HG02970 (cell line): ENCODE measurements around the gene HTT.
"Not testable (repeated sequence)": the region's sequence is repeated elsewhere in the genome, so short reads cannot be mapped to it uniquely, and the experiment has no call there.

Experiments
- ATAC-seq: cut with Tn5 transposase; IDR thresholded peaks from one replicate; pipeline ENCODE4 v1.9.1; 2021; ENCODE audit warnings: mild to moderate bottlenecking, moderate library complexity, moderate number of reproducible peaks; ENCODE audit not compliant: unreplicated experiment, low FRiP score

Gene HTT

DNA sequence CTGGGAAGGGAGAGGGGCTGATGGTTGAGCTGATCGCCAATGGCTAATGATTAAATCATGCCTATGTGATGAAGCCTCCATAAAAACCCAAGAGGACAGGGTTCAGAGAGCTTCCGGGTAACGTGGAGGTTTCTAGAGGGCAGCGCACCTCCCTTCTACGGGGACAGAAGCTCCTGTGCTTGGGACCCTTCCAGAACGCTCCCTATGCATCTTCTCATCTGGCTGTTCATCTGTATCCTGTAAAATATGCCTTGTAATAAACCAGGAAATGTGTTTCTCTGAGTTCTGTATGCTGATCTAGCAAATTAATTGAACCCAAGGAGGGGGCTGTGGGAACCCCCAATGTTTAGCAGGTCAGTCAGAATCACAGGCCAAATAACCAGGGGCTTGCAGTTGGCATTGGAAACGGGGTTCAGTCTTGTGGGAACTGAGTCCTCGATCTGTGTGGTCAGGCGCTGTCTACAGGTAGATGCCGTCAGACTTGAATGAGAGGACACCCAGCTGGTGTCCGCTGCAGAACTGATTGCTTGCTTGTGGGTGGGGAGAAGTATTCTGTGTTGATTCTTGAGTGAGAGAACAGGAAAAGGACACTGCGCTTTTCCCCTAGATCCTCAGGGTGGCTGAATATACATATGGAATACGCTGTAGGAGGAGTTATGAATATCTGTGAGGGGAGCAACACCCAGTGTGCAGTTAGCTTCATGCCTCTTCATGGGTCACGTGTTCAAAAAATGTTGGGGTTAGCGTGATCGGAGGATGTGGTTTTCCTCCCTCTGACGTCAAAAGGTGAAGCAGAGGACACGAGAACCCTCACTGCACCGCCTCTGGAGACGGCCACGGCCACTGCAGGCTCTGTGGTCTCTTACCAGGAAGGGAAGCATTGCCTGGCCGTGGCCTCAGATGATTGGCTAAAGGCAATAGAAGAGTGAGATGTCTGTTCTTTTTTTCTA, 29.3 kb upstream of the HTT start:
- ATAC-seq: no peak

DNA sequence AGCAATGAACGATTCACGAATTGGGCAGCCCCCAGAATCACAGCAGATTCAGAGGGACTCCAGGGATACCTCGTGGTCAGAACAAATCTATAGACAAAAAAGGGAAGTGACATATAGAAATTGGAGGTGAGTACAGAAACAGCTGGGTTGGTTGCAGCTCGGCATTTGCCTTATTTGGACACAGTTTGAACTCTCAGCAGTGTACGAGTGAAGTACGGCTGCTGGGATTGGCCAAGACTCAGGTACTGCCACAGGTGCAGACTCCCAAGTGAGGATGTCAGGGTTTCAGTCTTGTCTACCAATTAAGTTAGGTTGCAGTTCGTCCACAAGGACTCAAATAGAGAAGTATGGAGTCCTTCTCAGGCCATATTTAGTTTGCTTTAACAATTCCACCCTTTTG, 28.3 kb upstream of the HTT start:
- ATAC-seq: no peak

DNA sequence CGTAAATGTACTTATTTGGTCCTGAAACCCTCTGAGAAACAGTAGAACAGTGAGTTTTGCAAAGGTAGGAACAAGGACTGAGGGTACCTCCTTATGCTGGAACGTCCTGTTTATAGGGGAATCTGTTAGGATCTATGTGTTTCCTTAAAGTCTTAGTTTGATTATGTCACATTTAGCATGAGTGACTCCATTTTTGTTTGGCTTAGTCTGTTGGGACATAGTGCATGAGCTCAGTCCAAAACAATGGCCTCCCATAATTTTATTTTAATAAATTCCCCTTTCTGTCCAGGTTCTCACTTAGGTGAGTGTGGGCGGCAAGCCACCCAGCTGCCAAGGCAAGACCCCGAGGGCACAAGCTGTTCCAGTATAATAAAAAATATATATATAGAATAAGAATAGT, 27.9 kb upstream of the HTT start:
- no peak for ATAC-seq

DNA sequence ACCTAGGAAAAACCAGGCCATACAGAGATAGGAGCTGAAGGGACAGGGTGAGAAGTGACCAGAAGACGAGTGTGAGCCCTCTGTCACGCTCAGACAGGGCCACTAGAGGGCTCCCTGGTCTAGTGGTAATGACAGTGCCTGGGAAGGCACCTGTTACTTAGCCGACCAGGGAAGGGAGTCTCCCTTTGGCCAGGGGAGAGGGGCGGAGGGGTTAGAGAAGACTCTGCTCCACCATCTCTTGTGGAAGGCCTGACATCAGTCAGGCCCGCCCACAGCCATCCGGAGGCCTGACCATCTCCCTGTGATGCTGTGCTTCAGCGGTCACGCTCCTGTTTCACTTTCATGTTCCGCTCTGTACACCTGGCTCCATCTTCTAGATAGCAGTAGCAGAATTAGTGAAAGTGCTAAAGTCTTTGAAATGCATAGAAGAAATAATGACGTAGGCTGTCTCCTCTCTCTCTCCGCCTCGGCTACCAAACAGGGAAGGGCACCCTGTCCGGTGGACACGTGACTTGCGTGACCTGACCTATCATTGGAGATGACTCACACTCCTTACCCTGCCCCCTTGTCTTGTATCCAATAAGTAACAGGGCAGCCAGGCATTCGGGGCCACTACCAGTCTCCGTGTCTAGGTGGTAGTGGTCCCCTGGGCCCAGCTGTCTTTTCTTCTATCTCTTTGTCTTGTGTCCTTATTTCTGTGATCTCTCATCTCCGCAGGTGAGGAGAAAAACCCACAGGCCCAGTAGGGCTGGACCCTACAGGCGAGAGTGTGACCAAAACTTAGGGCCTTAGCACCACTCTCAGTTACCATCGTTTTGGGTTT, 26.8 kb upstream of the HTT start:
- ATAC-seq: peak; percentile 86

DNA sequence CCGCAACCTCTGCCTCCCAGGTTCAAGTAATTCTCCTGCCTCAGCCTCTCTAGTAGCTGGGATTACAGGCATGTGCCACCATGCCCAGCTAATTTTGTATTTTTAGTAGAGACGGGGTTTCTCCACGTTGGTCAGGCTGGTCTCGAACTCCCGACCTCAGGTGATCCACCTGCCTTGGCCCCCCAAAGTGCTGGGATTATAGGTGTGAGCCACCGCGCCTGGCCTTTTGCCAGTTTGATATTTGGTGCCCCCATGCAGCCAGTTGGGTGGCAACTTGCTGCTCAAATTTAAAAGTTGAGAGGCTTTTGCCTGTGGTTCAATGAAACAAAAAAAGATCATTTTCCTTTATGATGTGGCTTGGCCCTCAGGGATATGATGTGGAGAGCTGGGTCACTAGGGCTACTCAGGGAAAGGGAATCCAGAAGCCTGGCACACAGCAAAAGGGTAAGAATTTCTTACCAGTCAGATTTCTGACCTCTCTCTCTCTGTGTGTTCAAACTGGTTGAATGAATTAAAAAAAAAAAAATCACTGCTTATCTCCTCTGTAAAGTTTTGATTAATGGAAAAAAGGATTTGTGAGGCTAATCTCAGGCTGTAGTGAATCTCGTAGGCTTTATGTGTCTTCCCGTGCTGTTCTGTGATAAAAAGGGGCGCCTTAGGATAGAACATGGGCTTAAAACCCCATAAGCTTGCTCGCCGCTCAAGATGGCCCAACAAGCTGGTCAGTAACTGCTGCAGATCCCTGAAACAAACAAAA, 23.2 kb upstream of the HTT start:
- ATAC-seq: not testable (repeated sequence)

DNA sequence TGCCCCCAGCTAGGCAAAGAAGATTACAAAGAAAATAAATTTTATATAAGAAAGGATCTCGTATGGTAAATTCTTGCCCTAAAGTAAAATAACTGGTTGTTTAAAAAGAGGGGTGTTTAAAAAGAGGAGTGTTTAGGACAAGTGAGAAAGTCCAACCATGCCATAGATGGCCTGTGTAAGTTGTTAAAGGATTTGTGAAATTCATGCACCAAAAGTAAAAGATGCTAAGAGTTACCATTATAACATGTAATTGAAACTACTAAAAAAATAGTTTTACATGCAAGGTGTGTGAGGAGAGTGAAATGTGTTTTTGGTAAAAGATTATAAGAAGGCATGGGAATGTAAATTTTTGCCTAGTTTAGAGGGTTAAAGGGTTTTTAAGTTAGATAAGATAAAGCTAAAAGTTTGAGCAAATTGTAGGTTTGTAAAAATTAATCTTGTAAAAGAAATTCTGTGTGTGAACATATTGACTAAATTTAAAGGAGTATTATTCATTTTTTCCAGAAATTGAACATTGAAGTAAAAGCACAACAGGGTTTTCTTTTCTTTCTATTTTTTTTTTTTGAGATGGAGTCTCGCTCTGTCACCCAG, 20.2 kb upstream of the HTT start:
- ATAC-seq: no peak

DNA sequence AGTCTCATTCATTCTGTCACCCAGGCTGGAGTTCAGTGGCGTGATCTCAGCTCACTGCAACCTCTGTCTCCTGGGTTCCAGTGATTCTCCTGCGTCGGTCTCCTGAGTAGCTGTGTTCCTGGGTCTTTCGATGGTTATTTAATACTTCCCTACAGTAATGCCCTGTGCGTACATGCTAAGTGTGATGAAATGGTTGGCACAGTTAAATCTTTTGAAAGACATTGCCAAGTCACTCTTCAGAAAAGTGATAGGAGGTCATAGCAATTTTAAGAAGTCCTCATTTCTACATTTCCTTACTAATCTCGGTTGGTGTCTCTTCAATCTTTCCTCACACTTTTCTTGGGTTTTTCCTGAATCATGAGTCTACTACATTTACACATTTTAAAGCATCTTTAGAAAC, 14.5 kb upstream of the HTT start:
- ATAC-seq: no peak

DNA sequence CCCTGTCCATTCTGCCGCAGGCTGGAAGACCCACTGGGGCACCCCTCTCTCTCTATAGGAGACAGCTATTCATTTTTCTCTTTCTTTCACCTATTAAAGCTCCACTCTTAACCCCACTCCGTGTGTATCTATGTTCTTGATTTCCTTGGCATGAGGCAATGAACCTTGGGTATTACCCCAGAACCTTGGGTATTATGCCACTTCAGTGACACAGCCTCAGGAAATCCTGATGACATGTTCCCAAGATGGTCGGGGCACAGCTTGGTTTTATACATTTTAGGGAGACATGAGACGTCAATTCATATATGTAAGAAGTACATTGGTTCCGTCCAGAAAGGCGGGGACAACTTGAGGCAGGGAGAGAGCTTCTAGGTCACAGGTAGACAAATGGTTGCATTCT, 13.5 kb upstream of the HTT start:
- ATAC-seq: no peak

DNA sequence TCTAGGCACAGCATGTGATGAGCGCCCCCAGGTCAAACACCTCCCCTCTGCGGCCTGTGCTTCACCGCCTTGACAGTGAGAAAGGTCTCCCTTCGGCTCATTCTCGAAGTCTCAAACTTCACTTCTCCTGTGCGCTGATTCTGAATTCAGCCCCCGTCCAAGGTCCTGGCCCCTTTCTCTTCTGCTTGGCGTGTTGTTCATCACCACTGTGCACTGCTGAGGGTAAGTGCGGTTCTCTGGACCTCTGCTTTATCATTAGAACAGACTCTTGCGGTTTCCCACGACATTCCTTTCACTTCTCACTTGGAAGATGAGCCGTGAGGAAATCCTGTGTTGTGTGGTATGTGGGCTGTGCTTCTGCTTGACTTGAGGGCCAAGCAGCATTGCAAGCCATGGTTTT, 12.0 kb upstream of the HTT start:
- no peak for ATAC-seq

DNA sequence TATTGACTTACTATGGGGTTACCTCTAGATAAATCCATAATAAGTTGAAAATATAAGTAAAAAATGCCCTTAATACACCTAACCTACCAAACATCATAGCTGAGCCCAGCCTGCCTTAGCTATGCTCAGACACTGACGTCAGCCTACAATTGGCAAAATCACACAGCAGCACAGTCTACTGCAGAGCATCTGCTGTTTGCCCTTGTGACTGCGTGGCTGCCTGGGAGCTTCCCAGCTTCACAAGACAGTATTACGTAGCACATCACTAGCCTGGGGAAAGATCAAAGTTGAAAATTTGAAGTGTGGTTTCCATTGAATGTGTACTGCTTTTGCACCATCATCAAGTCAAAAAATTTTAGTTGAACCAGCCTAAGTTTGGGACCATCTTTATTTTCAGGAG, 8.9 kb upstream of the HTT start:
- no peak for ATAC-seq

DNA sequence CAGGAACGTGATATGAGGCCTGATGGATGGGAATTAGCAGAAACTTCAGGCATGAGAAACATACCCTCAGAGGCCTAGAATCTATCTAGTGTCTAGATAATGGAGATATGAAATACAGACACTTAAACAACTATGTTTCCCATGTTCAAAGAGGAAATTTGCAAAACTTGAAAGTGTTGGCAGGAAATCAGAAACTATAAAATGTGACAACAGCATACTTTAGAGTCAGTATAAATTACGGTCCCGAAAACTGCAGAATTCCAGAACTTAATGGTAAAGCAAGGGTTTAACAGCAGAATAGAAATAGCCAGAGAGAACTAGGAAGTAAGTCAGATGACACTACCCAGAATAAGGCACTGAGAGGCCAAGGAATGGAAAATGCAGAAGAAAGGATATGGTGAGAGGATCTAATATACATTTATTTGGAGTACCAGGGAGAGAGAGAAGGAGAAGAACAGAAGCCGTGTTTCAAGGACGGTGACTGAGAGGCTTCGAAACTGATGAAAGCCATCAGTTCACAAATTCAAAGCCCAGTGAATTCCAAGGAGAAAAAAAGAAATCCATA, 7.6 kb upstream of the HTT start:
- ATAC-seq: no peak

DNA sequence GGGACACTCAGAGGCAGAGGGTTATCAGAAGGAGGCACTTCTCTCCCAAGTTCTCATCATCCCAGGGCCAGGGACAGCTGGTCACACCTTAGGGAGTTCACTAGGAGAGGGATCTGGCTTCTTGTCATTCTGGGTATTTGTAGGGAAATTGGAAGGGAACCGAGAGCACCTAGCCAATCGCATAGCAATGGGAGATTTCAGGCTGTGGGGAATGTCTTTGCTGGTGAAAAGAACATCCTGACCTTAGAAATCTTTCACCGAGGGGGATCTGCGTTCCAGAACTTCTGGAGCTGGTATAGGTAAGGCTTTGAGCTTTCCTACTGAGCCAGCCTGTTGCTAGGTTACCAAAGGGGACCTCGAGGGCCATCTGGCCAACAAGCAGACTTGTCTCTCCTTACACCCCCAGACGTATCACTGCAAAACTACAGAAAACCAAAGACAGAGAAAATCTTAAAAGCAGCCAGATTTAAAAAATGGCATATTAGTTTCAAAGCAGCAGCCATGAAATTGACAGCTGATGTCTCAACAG, 6.9 kb upstream of the HTT start:
- no peak for ATAC-seq

DNA sequence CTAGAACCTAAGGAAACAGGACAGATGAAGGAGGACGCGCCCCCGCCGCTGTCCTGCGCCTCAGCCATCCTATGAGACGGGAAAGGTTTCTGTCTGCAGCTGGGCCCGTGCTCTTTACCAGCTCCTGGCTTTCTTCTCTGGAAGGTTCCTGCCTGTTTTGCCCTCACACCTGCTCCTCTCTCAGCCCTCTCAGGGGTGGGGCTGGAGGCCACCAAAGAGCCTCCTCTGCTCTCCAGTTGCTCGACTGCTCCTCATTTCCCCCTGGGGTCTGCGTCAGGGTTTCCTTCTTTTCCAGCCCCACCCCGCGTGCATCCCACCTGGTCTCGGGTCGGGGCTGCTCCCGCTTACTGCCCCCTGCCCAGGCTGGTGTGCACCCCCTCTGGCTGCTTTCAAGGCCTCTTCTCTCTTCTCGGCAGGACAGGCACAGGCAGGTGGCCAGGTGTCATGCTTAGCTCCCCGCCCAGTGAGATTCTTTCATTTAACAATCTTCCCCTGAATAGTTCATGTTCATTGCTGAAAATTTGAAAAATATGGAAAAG, 4.8 kb upstream of the HTT start:
- no peak for ATAC-seq

DNA sequence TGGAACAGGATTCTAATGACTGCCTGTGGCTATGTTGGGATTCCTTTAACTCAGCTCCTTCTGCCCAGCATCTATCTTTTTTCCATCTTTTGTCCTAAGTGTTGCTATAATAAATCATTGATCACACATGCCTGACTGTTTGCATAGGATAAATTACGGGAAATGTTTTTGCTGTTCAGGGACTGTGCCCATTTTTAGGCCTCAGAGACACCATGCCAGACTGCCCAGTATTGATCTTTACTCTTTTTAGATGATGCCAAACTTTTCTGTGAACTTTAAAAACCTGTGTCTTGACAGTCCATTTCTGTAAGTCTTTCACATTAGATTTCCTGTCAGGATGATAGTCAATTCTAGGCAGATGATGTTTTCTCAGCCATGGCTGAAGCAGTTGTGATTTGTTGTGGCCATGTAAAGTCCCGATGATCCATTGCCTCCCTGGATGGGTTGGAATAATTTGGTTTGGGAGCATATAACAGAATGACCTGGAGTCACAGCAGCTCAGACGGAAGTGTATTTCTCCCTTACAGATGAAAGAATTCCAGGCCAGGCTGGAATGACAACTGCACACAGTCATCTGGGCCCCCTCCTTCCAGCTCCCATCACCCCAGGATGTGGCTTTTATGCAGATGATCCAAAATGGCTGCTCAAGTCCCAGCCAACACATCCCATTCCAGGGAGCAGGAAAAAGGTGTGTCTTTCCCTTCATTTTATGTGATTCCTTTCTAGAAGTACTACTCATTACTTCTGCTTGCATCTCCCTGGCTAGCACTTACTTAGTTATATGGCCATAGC, 3.6 kb upstream of the HTT start:
- ATAC-seq: no peak

DNA sequence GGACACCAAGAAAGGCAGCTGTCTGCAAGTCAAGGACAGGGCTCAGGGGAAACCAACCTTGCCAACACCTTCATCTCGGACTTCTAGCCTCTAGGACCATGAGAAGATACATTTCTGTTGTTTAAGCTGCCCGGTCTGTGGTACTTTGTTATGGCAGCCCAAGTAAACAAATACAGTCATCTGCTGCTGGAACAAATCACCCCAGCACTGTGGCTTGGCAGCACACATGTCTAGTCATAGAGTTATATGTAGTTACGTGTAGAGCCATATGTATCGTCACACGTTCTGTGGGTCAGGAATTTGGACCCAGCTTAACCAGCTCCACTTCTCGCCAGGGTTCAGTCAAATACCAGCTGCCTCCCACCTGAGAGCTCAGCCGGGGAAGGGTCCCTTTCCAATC, 2.7 kb upstream of the HTT start:
- no peak for ATAC-seq

DNA sequence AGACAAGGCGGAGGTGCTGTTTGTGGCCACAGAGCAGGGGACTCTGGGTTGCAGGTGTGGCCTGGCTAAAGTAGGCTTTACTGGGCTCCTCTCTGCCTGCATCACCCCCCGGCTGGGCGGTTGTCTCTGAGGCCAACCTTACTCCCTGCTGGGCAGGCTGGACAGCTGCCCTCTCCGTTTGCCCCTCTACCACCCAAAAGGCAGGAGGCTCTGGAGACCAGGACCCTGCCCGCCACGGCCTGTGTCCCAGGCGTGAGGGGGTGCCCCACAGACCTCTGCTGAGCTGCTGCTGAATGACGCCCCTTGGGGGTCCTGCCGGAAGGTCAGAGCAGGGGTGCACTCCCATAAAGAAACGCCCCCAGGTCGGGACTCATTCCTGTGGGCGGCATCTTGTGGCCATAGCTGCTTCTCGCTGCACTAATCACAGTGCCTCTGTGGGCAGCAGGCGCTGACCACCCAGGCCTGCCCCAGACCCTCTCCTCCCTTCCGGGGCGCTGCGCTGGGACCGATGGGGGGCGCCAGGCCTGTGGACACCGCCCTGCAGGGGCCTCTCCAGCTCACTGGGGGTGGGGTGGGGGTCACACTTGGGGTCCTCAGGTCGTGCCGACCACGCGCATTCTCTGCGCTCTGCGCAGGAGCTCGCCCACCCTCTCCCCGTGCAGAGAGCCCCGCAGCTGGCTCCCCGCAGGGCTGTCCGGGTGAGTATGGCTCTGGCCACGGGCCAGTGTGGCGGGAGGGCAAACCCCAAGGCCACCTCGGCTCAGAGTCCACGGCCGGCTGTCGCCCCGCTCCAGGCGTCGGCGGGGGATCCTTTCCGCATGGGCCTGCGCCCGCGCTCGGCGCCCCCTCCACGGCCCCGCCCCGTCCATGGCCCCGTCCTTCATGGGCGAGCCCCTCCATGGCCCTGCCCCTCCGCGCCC, 1.1 kb upstream of the HTT start:
- ATAC-seq: peak; percentile 27

DNA sequence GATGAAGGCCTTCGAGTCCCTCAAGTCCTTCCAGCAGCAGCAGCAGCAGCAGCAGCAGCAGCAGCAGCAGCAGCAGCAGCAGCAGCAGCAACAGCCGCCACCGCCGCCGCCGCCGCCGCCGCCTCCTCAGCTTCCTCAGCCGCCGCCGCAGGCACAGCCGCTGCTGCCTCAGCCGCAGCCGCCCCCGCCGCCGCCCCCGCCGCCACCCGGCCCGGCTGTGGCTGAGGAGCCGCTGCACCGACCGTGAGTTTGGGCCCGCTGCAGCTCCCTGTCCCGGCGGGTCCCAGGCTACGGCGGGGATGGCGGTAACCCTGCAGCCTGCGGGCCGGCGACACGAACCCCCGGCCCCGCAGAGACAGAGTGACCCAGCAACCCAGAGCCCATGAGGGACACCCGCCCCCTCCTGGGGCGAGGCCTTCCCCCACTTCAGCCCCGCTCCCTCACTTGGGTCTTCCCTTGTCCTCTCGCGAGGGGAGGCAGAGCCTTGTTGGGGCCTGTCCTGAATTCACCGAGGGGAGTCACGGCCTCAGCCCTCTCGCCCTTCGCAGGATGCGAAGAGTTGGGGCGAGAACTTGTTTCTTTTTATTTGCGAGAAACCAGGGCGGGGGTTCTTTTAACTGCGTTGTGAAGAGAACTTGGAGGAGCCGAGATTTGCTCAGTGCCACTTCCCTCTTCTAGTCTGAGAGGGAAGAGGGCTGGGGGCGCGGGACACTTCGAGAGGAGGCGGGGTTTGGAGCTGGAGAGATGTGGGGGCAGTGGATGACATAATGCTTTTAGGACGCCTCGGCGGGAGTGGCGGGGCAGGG, 568 bp downstream of the HTT start:
- peak; percentile 14 for ATAC-seq
